ENCODE results near the gene BIN1. TPM values are rescaled to one million over a fixed set of nuclear protein-coding genes. Genes with fewer than 3 reads are reported as not detected.

The BIN1 gene
- total and polyA plus RNA-seq, 12 donors, result 62.1 to 207 (median 125) TPM

- H3K27ac ChIP-seq, result peak overlapping the region in 4 of 5 donors; percentile 87 to 93 (median 90)
- no peak for TF ChIP-seq CTCF (IDR thresholded peaks at IDR 0.05)
- no peak for TF ChIP-seq POLR2A (IDR thresholded peaks at IDR 0.05)
- H3K27me3 ChIP-seq, result no peaks in the 10 kb centered on the region
- no peaks in the 10 kb centered on the region for H3K36me3 ChIP-seq (replicated peaks in 1 of 2)
- no peaks in the 10 kb centered on the region for H3K9me3 ChIP-seq (replicated peaks in 1 of 3)
- peaks cover 20 to 35% of the 10 kb centered on the region in 2 donors for H3K4me1 ChIP-seq (replicated peaks in 1 of 2)
- 81 to 94% (median 86%) methylated on average over 10 to 11 of the region's 11 CpGs for WGBS, 4 donors
- DNase-seq, result peak in 2 of 7 donors; percentile 16 to 52
- intact Hi-C loops (cut with DNase I), result loop anchor here in 1 of 2 donors (5.0 kb wide), 1 partner anchor 41 kb away; no protein-coding TSS in a partner anchor
- H3K4me3 ChIP-seq, result peak overlapping the region in 1 of 4 donors; percentile 78
Measured at GRCh38 chr2:127108090-127108523, 1.2 kb upstream of the BIN1 start.

GRCh38 chr2:127107622-127107999, 657 bp upstream of the BIN1 start:
- DNase-seq, result peak in 1 of 7 donors; percentile 62
- 7 to 27% (median 10%) methylated on average over 5 to 17 of the region's 17 CpGs for WGBS, 4 donors
- Histone ChIP-seq H3K36me3 (replicated peaks in 1 of 2) (no peaks in the 10 kb centered on the region), H3K27me3 (no peaks in the 10 kb centered on the region), H3K9me3 (replicated peaks in 1 of 3) (no peaks in the 10 kb centered on the region), H3K27ac (peak overlapping the region; percentile 60 to 93 (median 89)), H3K4me1 (replicated peaks in 1 of 2) (peaks cover 24 to 40% of the 10 kb centered on the region in 2 donors), H3K4me3 (peak overlapping the region in 3 of 4 donors; percentile 39 to 93 (median 78))
- intact Hi-C loops (cut with DNase I), result loop anchor here in 1 of 2 donors (5.0 kb wide), 1 partner anchor 40 kb away; no protein-coding TSS in a partner anchor
- TF ChIP-seq CTCF (IDR thresholded peaks at IDR 0.05) (peak in 3 of 6 experiments; percentile 35 to 51 (median 40)), POLR2A (IDR thresholded peaks at IDR 0.05) (no peak)

GRCh38 chr2:127106457-127106990, 430 bp downstream of the BIN1 start:
- peak in 2 of 7 donors; percentile 56 to 59 for DNase-seq
- TF ChIP-seq POLR2A (IDR thresholded peaks at IDR 0.05), result no peak
- peak in 1 of 6 experiments; percentile 2 for TF ChIP-seq CTCF (IDR thresholded peaks at IDR 0.05)
- peak overlapping the region; percentile 60 to 93 (median 89) for H3K27ac ChIP-seq
- 0 to 13% (median 1%) methylated on average over 3 to 45 of the region's 45 CpGs for WGBS, 4 donors
- no peaks in the 10 kb centered on the region for H3K27me3 ChIP-seq
- H3K9me3 ChIP-seq (replicated peaks in 1 of 3), result no peaks in the 10 kb centered on the region
- peak overlapping the region; percentile 78 to 95 (median 92) for H3K4me3 ChIP-seq
- intact Hi-C loops (cut with DNase I), result loop anchor here in 1 of 2 donors (5.0 kb wide), 1 partner anchor 39 kb away; no protein-coding TSS in a partner anchor
- peaks cover 24 to 50% of the 10 kb centered on the region in 2 donors for H3K4me1 ChIP-seq (replicated peaks in 1 of 2)
- no peaks in the 10 kb centered on the region for H3K36me3 ChIP-seq (replicated peaks in 1 of 2)

GRCh38 chr2:127105656-127106456, 1.1 kb downstream of the BIN1 start:
- Histone ChIP-seq H3K4me3 (peak overlapping the region; percentile 78 to 95 (median 92)), H3K27me3 (no peaks in the 10 kb centered on the region), H3K9me3 (replicated peaks in 1 of 3) (no peaks in the 10 kb centered on the region), H3K27ac (peak overlapping the region; percentile 60 to 93 (median 89)), H3K4me1 (replicated peaks in 1 of 2) (peaks cover 29 to 50% of the 10 kb centered on the region in 2 donors), H3K36me3 (replicated peaks in 1 of 2) (no peaks in the 10 kb centered on the region)
- 1 to 6% (median 1%) methylated on average over 15 to 51 of the region's 51 CpGs for WGBS, 4 donors
- DNase-seq, result peak in 6 of 7 donors; percentile 39 to 76 (median 52)
- TF ChIP-seq POLR2A (IDR thresholded peaks at IDR 0.05) (peak in 1 of 2 donors; percentile 40), CTCF (IDR thresholded peaks at IDR 0.05) (no peak)
- intact Hi-C loops (cut with DNase I), result loop anchor here in 1 of 2 donors (5.0 kb wide), 1 partner anchor 39 kb away; no protein-coding TSS in a partner anchor
